Neural progenitor cell (in vitro differentiated cells): ENCODE data around the gene ENPP7. TPM values are rescaled to one million over a fixed set of nuclear protein-coding genes. Genes with fewer than 3 reads are reported as not detected.

Experiments used
- DNase-seq: peaks from one replicate; pipeline ENCODE4 v3.0.0-alpha.2; 2016; ENCODE audit warnings: low spot score
- H2AFZ ChIP-seq: fragments of 200-600 bp; sonication (generic); replicated peaks from 2 replicates; pipeline ENCODE4 v1.6.1; 2016; ENCODE audit warnings: antibody characterized with exemption
- H3F3A ChIP-seq: fragments of 200-600 bp; sonication (generic); 2 replicates; pipeline ENCODE4 v1.6.1; 2016; ENCODE audit warnings: antibody characterized with exemption, low read depth
- H3K27ac ChIP-seq: fragments of 200-600 bp; sonication (generic); 2 replicates; pipeline ENCODE4 v1.5.1; 2016; ENCODE audit warnings: mild to moderate bottlenecking
- H3K27me3 ChIP-seq: fragments of 200-600 bp; sonication (generic); 2 replicates; pipeline ENCODE4 v1.6.1; 2016; ENCODE audit warnings: mild to moderate bottlenecking, moderate library complexity
- H3K36me3 ChIP-seq: fragments of 200-600 bp; sonication (generic); 2 replicates; pipeline ENCODE4 v1.5.1; 2016
- H3K4me1 ChIP-seq: fragments of 200-600 bp; sonication (generic); 2 replicates; pipeline ENCODE4 v1.6.1; 2016; ENCODE audit warnings: mixed run types
- H3K4me2 ChIP-seq: fragments of 200-600 bp; sonication (generic); 2 replicates; pipeline ENCODE4 v1.6.1; 2016
- H3K4me3 ChIP-seq: fragments of 200-600 bp; sonication (generic); 2 replicates; pipeline ENCODE4 v1.5.1; 2016
- H3K79me2 ChIP-seq: fragments of 200-600 bp; sonication (generic); 2 replicates; pipeline ENCODE4 v1.6.1; 2016; ENCODE audit warnings: low read depth
- H3K9ac ChIP-seq: fragments of 200-600 bp; sonication (generic); 2 replicates; pipeline ENCODE4 v1.6.1; 2016
- H3K9me3 ChIP-seq: fragments of 200-600 bp; sonication (generic); 2 replicates; pipeline ENCODE4 v1.5.1; 2016; ENCODE audit warnings: low read depth
- H4K20me1 ChIP-seq: fragments of 200-600 bp; sonication (generic); 2 replicates; pipeline ENCODE4 v1.6.1; 2016; ENCODE audit warnings: low read depth
- H3K27ac Mint-ChIP-seq: 3 replicates; pipeline ENCODE4 v1.8.0; 2021; ENCODE audit warnings: mixed read lengths
- H3K27me3 Mint-ChIP-seq: 2 replicates; pipeline ENCODE4 v1.8.0; 2022; ENCODE audit warnings: low read depth, mild to moderate bottlenecking, inconsistent platforms, moderate library complexity, mixed read lengths; ENCODE audit not compliant: insufficient read depth
- H3K36me3 Mint-ChIP-seq: 3 replicates; pipeline ENCODE4 v1.8.0; 2021; ENCODE audit warnings: mixed read lengths
- H3K4me1 Mint-ChIP-seq: 3 replicates; pipeline ENCODE4 v1.8.0; 2021; ENCODE audit warnings: mixed read lengths
- H3K4me3 Mint-ChIP-seq: 3 replicates; pipeline ENCODE4 v1.8.0; 2021; ENCODE audit warnings: mild to moderate bottlenecking, moderate library complexity, mixed read lengths
- H3K9me3 Mint-ChIP-seq: 3 replicates; pipeline ENCODE4 v1.8.0; 2020; ENCODE audit warnings: mixed read lengths
- CTCF ChIP-seq: fragments of 200-600 bp; sonication (generic); IDR thresholded peaks from 2 replicates; pipeline ENCODE4 v1.5.1; 2017; ENCODE audit warnings: antibody characterized with exemption, mild to moderate bottlenecking
- EZH2 ChIP-seq: fragments of 200-600 bp; sonication (generic); IDR thresholded peaks from 2 replicates; pipeline ENCODE4 v1.6.1; 2017; ENCODE audit warnings: antibody characterized with exemption, mild to moderate bottlenecking, moderate library complexity
- EZH2phosphoT487 ChIP-seq: fragments of 200-600 bp; sonication (generic); IDR thresholded peaks from 2 replicates; pipeline ENCODE4 v1.6.1; 2017; ENCODE audit warnings: antibody characterized with exemption
- total RNA-seq: library from RNA; depleted of rRNA; stranded (reverse); fragments of >200 nt; gene quantifications from 2 replicates; pipeline ENCODE4 v1.2.3, GENCODE V29; 2015; ENCODE audit warnings: low replicate concordance

Gene ENPP7
- total RNA-seq, 1 donor from 2014 or later = not detected

- TF ChIP-seq EZH2phosphoT487 (no peak), CTCF (no peak), EZH2 (no peak)
- Mint-ChIP-seq H3K27ac (peak overlapping the region; percentile 44), H3K4me1 (peaks cover 12% of the 10 kb centered on the region), H3K9me3 (no peaks in the 10 kb centered on the region), H3K36me3 (no peaks in the 10 kb centered on the region), H3K4me3 (no peak overlapping the region), H3K27me3 (peaks cover 10% of the 10 kb centered on the region)
- H3K4me1 ChIP-seq = no peaks in the 10 kb centered on the region
- no peaks in the 10 kb centered on the region for H3K79me2 ChIP-seq
- no peak overlapping the region for H3K4me3 ChIP-seq
- no peaks in the 10 kb centered on the region for H3F3A ChIP-seq
- H3K36me3 ChIP-seq = no peaks in the 10 kb centered on the region
- H3K27ac ChIP-seq = no peak overlapping the region
- DNase-seq = no peak
- no peaks in the 10 kb centered on the region for H4K20me1 ChIP-seq
- H2AFZ ChIP-seq = no peak overlapping the region
- H3K4me2 ChIP-seq = no peak overlapping the region
- H3K9ac ChIP-seq = no peak overlapping the region
- H3K9me3 ChIP-seq = no peaks in the 10 kb centered on the region
- no peaks in the 10 kb centered on the region for H3K27me3 ChIP-seq
Observed at GRCh38 chr17:79732804-79733691, 2.3 kb downstream of the ENPP7 start.

GRCh38 chr17:79733692-79734070 lies 2.9 kb downstream of the ENPP7 start:
- Histone ChIP-seq H3F3A (no peaks in the 10 kb centered on the region), H3K4me2 (no peak overlapping the region), H2AFZ (no peak overlapping the region), H4K20me1 (no peaks in the 10 kb centered on the region), H3K36me3 (no peaks in the 10 kb centered on the region), H3K9ac (no peak overlapping the region), H3K27ac (no peak overlapping the region), H3K9me3 (no peaks in the 10 kb centered on the region), H3K4me3 (no peak overlapping the region), H3K27me3 (no peaks in the 10 kb centered on the region), H3K4me1 (no peaks in the 10 kb centered on the region), H3K79me2 (no peaks in the 10 kb centered on the region)
- peaks cover 10% of the 10 kb centered on the region for H3K27me3 Mint-ChIP-seq
- H3K27ac Mint-ChIP-seq = no peak overlapping the region
- TF ChIP-seq EZH2 = no peak
- no peak for TF ChIP-seq EZH2phosphoT487
- no peak for TF ChIP-seq CTCF
- no peaks in the 10 kb centered on the region for H3K36me3 Mint-ChIP-seq
- H3K4me1 Mint-ChIP-seq = peaks cover 9% of the 10 kb centered on the region
- no peak for DNase-seq
- no peak overlapping the region for H3K4me3 Mint-ChIP-seq
- H3K9me3 Mint-ChIP-seq = no peaks in the 10 kb centered on the region

GRCh38 chr17:79735096-79735495 lies 4.4 kb downstream of the ENPP7 start:
- H3K9ac ChIP-seq = no peak overlapping the region
- H3F3A ChIP-seq = no peaks in the 10 kb centered on the region
- Mint-ChIP-seq H3K9me3 (no peaks in the 10 kb centered on the region), H3K27ac (no peak overlapping the region), H3K4me1 (peaks cover 19% of the 10 kb centered on the region), H3K27me3 (peaks cover 13% of the 10 kb centered on the region), H3K4me3 (no peak overlapping the region), H3K36me3 (no peaks in the 10 kb centered on the region)
- H3K4me3 ChIP-seq = no peak overlapping the region
- no peaks in the 10 kb centered on the region for H3K79me2 ChIP-seq
- H3K4me1 ChIP-seq = no peaks in the 10 kb centered on the region
- H3K27me3 ChIP-seq = peaks cover 13% of the 10 kb centered on the region
- H3K9me3 ChIP-seq = no peaks in the 10 kb centered on the region
- no peaks in the 10 kb centered on the region for H3K36me3 ChIP-seq
- no peak for DNase-seq
- no peak overlapping the region for H2AFZ ChIP-seq
- no peak overlapping the region for H3K4me2 ChIP-seq
- H3K27ac ChIP-seq = no peak overlapping the region
- H4K20me1 ChIP-seq = no peaks in the 10 kb centered on the region
- TF ChIP-seq CTCF = no peak
- TF ChIP-seq EZH2phosphoT487 = no peak
- TF ChIP-seq EZH2 = no peak
